Endothelial cell of umbilical vein (primary cell): ENCODE results near the gene CAMP. TPM values are rescaled to one million over a fixed set of nuclear protein-coding genes. Genes with fewer than 3 reads are reported as not detected.

Experiments used
- BruUV-seq: library from RNA; stranded (reverse); fragments of 400-500 nt; replicated peaks from 2 replicates; lab custom pipeline; 2021; lab: Mats Ljungman, UMichigan
- CTCF ChIA-PET: fragments of 300-600, 350-600 bp; sonication (Branson Sonifier 250); formaldehyde crosslinking; loops from one replicate; lab custom pipeline; 2021; ENCODE audit warnings: antibody characterized with exemption, inconsistent platforms; lab: Charles Lee
- POLR2A ChIA-PET: fragments of 300-600, 350-600 bp; sonication (Branson Sonifier 250); formaldehyde crosslinking; loops from one replicate; lab custom pipeline; 2021; ENCODE audit warnings: antibody characterized with exemption, inconsistent platforms; lab: Charles Lee
- DNase-seq: peaks from one replicate; pipeline ENCODE4 v3.0.0-alpha.2; 2011; ENCODE audit warnings: low read depth, low spot score
- FAIRE-seq: peaks from 2 replicates; lab custom pipeline; 2011; peaks lifted over from hg19 to GRCh38; lab: Jason Lieb, UNC
- H2AFZ ChIP-seq: 2 replicates; pipeline ENCODE4 v1.6.0; 2012; ENCODE audit warnings: low read depth, low read length, control low read depth, inconsistent platforms
- H3K27ac ChIP-seq: 2 replicates; pipeline ENCODE4 v1.5.1; 2011; ENCODE audit warnings: low read depth, mild to moderate bottlenecking, control low read depth, low read length, moderate library complexity; ENCODE audit not compliant: insufficient read depth
- H3K27me3 ChIP-seq, 2 experiments: 2 replicates each; pipeline versions ENCODE4 v1.6.0 to v1.6.1; 2011; ENCODE audit warnings: low read length in 2 of 2, mixed read lengths in 1 of 2; ENCODE audit not compliant: control insufficient read depth in 2 of 2, insufficient read depth in 2 of 2
- H3K36me3 ChIP-seq, 2 experiments: 2 replicates in 1 of 2; 3 replicates in 1 of 2; pipeline ENCODE4 v1.5.1; 2011; ENCODE audit warnings: low read length in 2 of 2, mild to moderate bottlenecking in 1 of 2, moderate library complexity in 1 of 2; ENCODE audit not compliant: control insufficient read depth in 2 of 2, insufficient read depth in 2 of 2; ENCODE audit errors: extremely low read depth in 1 of 2
- H3K4me1 ChIP-seq: 3 replicates; pipeline ENCODE4 v1.5.1; 2011; ENCODE audit warnings: mild to moderate bottlenecking, low read length; ENCODE audit not compliant: control insufficient read depth, insufficient read depth; ENCODE audit errors: extremely low read depth
- H3K4me2 ChIP-seq: 2 replicates; pipeline ENCODE4 v1.6.1; 2011; ENCODE audit warnings: low read length, control low read depth, mixed read lengths; ENCODE audit not compliant: insufficient read depth
- H3K4me3 ChIP-seq, 3 experiments: fragments of 200-600 bp in 1 of 3; sonication (generic), shearing (Covaris generic) in 1 of 3; replicated peaks in 1 of 3; 2 replicates each; pipeline ENCODE4 v1.5.1; 2011 to 2016; ENCODE audit warnings: control low read depth in 3 of 3, low read length in 3 of 3, mild to moderate bottlenecking in 2 of 3, inconsistent platforms in 1 of 3, low read depth in 1 of 3, moderate library complexity in 1 of 3; ENCODE audit not compliant: insufficient read depth in 1 of 3
- H3K79me2 ChIP-seq: 2 replicates; pipeline ENCODE4 v1.6.0; 2012; ENCODE audit warnings: low read length, inconsistent platforms; ENCODE audit not compliant: control insufficient read depth, insufficient read depth
- H3K9ac ChIP-seq: replicated peaks from 2 replicates; pipeline ENCODE3; 2011; ENCODE audit warnings: low read length, control low read depth; ENCODE audit not compliant: insufficient read depth; ENCODE audit errors: extremely low read depth
- H3K9me1 ChIP-seq: replicated peaks from 3 replicates; pipeline ENCODE4 v1.6.0; 2011; ENCODE audit warnings: mild to moderate bottlenecking, low read length; ENCODE audit not compliant: control insufficient read depth, insufficient read depth; ENCODE audit errors: extremely low read depth
- H3K9me3 ChIP-seq: replicated peaks from 2 replicates; pipeline ENCODE4 v1.5.1; 2012; ENCODE audit warnings: low read length, inconsistent platforms; ENCODE audit not compliant: control insufficient read depth, insufficient read depth
- H4K20me1 ChIP-seq: replicated peaks from 2 replicates; pipeline ENCODE3; 2011; ENCODE audit warnings: mild to moderate bottlenecking, low read length; ENCODE audit not compliant: control insufficient read depth, insufficient read depth; ENCODE audit errors: extremely low read depth
- CTCF ChIP-seq, 2 donors: IDR thresholded peaks; 1 replicate in 1 of 2; 2 replicates in 1 of 2; pipeline ENCODE4 v1.5.1; 2011; ENCODE audit warnings: low read length in 2 of 2, mild to moderate bottlenecking in 2 of 2, moderate library complexity in 2 of 2, control low read depth in 1 of 2, inconsistent platforms in 1 of 2, low read depth in 1 of 2; ENCODE audit not compliant: insufficient read depth in 1 of 2; ENCODE audit errors: extremely low read depth in 1 of 2
- EZH2 ChIP-seq: IDR thresholded peaks from 2 replicates; pipeline ENCODE4 v1.6.1; 2012; ENCODE audit warnings: borderline replicate concordance, low read depth, mild to moderate bottlenecking, moderate library complexity, low read length, inconsistent platforms; ENCODE audit not compliant: severe bottlenecking
- FOS ChIP-seq: IDR thresholded peaks from 2 replicates; pipeline ENCODE4 v1.6.1; 2011; ENCODE audit warnings: mild to moderate bottlenecking, low read length, moderate library complexity, borderline replicate concordance; ENCODE audit not compliant: insufficient read depth
- GATA2 ChIP-seq: IDR thresholded peaks from 2 replicates; pipeline ENCODE4 v1.7.0; 2011; ENCODE audit warnings: low read depth, mild to moderate bottlenecking, moderate library complexity, mixed read lengths, low read length; ENCODE audit not compliant: insufficient read length, insufficient read depth
- JUN ChIP-seq: IDR thresholded peaks from 2 replicates; pipeline ENCODE4 v1.6.1; 2011; ENCODE audit warnings: borderline replicate concordance, low read depth; ENCODE audit not compliant: insufficient read length, insufficient read depth
- MYC ChIP-seq: IDR thresholded peaks from one replicate; pipeline ENCODE4 v1.6.1; 2011; ENCODE audit warnings: mild to moderate bottlenecking, low read depth, low read length
- POLR2A ChIP-seq: IDR thresholded peaks from 2 replicates; pipeline ENCODE4 v1.6.1; 2012; ENCODE audit warnings: low read depth, mild to moderate bottlenecking, control low read depth, low read length
- POLR2AphosphoS5 ChIP-seq: IDR thresholded peaks from 2 replicates; pipeline ENCODE4 v1.6.1; 2012; ENCODE audit warnings: low read depth, mild to moderate bottlenecking, control low read depth, low read length, moderate library complexity; ENCODE audit not compliant: insufficient read depth
- dilution Hi-C: fragments of 300-500 bp; cut with MboI; formaldehyde crosslinking; loops from one replicate; pipeline ENCODE4 v1.15.0; 2019; ENCODE audit warnings: low sequenced_read_pairs; ENCODE audit not compliant: extremely low pct_ligation_motif_present
- intact Hi-C: fragments of 100-400 bp; cut with micrococcal nuclease; formaldehyde crosslinking; loops from one replicate; pipeline ENCODE4 v1.10.0; 2022
- polyA plus RNA-seq, 4 experiments: library from polyadenylated mRNA; depleted of rRNA in 3 of 4; stranded (reverse) in 3 of 4; unstranded in 1 of 4; fragments of >200 nt; gene quantifications; 2 replicates each; pipeline versions ENCODE4 v1.2.1 to v1.2.3, GENCODE V29; 2011 to 2012; ENCODE audit warnings: missing spikeins in 1 of 4
- total RNA-seq: library from RNA; stranded (reverse); gene quantifications from 2 replicates; pipeline ENCODE4 v1.2.3, GENCODE V29; 2021
- TF ChIP-seq, protein P1 (sequence below): IDR thresholded peaks from 2 replicates; pipeline ENCODE4 v1.6.1; 2011; ENCODE audit not compliant: insufficient read depth, insufficient read length

The CAMP gene
- total and polyA plus RNA-seq, 2 donors (not counting 3 experiments of a cell fraction or from before 2014, with no cell fraction given): not detected

DNA sequence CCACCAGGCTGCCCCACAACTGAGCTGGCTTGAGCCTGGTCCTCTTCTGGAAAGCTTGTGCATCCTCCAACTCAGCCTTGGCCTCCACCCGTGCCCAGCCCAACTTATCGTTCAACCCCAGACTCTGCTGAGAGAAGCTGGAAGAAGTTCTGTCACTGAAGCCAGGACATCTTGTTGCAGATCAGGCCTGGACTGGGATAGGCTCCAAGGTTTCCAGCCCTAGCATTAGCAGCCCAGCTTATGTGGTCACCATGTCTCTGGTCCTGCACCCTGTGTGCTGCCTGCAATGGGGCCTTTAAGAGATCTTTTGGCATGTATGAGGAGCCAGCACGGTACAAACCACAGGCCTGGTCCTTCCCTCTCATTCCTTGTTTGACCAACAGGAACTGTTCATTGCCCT, 15.2 kb upstream of the CAMP start:
- no peaks in the 10 kb centered on the region for H3K36me3 ChIP-seq
- no peaks in the 10 kb centered on the region for H3K9me3 ChIP-seq
- H3K4me1 ChIP-seq: no peaks in the 10 kb centered on the region
- no peaks in the 10 kb centered on the region for H3K9me1 ChIP-seq
- H3K79me2 ChIP-seq: no peaks in the 10 kb centered on the region
- H2AFZ ChIP-seq: no peak overlapping the region
- dilution Hi-C loops: no loop called here
- ChIA-PET POLR2A (no interaction called here), CTCF (interaction anchor here (1.5 kb wide), 1 partner anchor 14 kb away, joined by 4 read pairs; no protein-coding TSS in a partner anchor)
- no peaks in the 10 kb centered on the region for H4K20me1 ChIP-seq
- BruUV-seq: no TSS peak
- no peak overlapping the region for H3K4me2 ChIP-seq
- H3K9ac ChIP-seq: no peak overlapping the region
- H3K27me3 ChIP-seq: no peaks in the 10 kb centered on the region
- H3K27ac ChIP-seq: no peak overlapping the region
- H3K4me3 ChIP-seq: no peak overlapping the region
- TF ChIP-seq GATA2 (no peak), CTCF (IDR thresholded peaks at IDR 0.05; ENCODE audit: extremely low read depth in 1 of 2, insufficient read depth in 1 of 2, low read depth in 1 of 2, low read length in 2 of 2) (no peak), FOS (no peak), POLR2A (no peak), MYC (no peak), POLR2AphosphoS5 (no peak), JUN (no peak), EZH2 (no peak)
- TF ChIP-seq, protein P1, sequence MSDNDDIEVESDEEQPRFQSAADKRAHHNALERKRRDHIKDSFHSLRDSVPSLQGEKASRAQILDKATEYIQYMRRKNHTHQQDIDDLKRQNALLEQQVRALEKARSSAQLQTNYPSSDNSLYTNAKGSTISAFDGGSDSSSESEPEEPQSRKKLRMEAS: no peak
- FAIRE-seq: no peak
- DNase-seq: no peak
- intact Hi-C loops: no loop called here
